GM19324 (cell line): ENCODE data around the gene CDKN1B.
"Not testable (repeated sequence)": the region's sequence is repeated elsewhere in the genome, so short reads cannot be mapped to it uniquely, and the experiment has no call there.

Experiments used
- ATAC-seq: cut with Tn5 transposase; IDR thresholded peaks from one replicate; pipeline ENCODE4 v1.9.1; 2021; ENCODE audit warnings: mild to moderate bottlenecking, moderate library complexity; ENCODE audit not compliant: unreplicated experiment, low FRiP score

The CDKN1B gene

DNA sequence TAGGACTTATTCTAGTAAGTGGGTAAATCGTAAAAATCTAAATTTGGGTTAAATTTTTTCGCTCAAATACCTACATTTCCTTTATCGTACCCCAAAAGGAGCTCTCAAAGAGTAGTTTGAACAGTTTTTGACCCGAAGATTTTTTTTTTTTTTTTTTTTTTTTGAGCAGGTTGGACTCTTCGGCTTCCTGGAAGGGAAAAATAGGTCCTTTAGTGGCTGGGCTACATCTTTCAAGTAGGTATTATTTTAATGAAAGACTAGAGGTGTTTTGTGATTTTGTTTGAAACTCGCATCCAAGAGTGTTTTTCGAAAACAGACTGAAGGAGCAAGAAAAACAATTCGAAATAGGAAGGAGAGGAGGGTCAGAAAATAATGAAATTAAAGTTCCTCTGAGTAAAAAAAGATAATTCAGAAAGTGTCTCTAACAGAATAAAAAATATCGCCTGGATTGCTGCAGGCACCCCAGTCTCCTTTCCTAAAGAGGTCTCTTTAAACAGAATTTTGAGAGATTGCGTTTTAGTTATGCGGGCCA is 6.0 kb downstream of the CDKN1B start:
- no peak for ATAC-seq

DNA sequence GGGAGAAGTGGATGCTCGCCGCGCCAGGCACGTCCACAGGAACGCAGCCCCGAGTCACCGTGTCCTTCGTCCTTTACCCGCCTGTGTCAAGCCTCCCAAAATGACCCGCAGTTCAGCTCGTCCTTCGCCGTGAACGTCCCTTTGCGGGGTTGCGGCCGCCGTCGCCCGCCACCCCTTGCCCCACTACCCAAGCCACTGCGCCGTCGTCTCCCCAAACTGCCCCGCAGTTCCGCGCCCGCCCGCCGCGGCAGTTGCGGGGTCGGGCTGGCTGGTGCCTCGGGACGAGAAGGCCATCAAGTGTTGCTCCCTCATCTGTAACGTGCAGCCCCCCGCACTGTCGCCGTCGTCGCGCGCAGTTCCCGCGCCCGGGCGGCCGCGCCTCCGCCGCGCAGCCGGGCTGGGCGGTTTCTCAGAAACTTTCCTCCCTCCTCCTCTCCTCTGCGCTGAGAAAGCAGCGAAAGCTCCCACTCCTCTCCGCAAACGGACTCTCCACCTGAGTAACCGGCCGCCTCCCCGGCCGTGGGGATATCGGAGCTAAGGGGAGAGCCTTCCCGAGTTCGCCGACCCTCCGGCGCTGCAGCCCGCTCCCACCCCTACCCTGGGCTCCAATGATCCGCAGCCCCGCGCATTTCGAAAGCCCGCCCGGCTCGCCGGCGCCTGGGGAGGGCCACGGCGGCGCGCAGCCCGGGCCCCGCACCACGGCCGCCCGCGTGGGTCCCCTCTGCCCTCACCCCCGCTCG is 6.7 kb downstream of the CDKN1B start:
- ATAC-seq, result no peak

DNA sequence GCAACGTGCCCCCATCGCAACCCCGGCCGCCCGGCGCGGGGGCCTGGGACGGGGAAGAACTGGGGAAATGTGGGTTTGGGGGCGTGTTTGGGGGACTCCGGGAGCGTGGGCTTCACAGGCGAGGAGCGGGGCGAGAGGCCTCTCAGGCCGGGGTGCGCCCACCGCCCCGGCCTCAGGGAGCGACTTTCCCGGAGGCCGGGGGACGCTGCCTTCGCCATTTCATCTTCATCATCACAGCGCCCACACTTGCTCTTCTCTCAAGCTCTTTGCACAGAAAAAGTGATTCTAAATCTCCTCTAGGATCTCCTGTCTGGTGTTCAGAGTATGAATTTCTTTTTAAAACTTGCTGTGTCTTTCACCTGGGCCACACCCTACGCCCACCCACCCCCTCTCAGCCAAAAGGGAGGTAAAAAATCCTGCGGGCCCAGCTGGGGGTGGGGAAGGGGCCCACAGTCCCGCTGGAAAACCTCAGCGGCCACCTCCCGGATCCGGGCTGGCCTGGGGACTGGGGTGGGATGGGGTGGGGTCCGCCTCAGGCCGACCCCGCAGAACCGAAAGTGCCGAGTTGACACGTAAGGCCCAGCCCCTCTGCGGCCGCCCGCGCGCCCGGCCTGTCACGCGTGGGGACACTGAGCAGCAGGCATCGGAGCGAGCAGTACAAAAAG is 7.4 kb downstream of the CDKN1B start:
- peak; percentile 24 for ATAC-seq

DNA sequence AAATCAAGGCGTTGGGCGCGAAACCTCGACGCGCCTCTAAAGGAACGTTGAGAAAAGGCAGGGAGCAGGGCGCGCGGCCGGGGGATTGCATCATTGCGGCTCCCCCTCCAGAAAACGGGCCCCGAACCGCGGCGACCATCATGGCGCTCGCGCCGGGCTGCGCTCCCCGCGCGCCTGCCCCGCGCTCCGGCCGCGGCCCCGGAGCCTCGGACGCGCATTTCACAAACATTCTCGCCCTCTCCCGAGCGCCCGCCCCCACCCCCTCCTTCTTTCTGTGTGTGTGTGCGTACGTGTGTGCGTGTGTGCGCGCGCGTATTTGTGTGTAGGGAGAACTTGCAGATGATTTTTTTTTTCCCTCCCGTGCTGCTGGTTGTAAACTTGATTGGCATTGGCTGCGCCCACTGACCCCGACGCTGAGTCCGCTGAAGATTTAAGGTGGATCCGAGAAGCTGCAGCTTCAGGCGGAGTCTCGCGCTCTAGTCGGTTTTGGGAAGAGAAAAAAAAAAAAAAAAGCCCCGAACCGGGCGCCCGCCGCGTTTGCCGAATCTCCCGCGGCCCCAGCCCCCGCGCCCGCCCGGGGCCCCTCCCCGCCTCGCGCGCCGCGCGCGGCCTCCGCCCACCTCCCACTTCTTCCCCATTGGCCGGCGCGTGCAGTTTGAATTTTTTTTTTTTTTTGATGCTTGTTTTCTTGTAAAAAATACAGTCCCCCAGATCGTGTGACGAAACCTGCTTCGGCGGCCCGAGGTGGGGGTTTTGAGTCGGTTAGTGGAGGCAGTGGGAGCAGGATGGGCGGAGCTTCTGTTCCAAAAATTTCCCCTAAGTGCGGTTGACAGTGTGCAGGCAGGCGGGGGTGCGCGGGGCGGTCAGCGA is 8.2 kb downstream of the CDKN1B start:
- ATAC-seq, result peak; percentile 68

DNA sequence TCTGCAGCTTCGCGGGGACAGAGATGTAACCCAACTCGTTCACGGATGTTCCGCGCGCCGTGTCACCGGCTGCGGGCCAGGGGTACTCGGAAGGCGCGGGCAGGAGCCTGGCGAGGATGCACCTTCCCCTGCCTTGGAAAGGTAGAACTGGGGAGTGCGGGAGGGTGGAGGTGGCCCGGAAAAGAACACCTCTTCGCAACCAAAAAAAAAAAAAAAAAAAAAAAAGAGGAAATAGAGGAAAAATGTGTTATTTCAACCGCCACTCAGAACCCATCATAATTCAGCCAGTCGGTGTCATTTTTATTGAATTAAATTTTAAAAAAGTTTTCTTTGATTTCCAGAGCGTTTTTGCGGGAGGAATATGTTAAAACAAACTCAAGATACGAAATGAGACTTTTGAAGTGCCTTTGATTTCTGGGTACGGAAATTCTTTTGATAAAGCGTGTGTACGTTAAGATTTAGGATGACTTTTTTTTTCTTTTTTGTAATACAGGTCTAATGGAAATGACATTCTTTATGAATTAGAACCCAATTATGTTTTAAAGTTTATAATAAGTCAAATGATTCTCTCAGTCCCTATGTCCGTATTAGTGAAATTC is 8.9 kb downstream of the CDKN1B start:
- no peak for ATAC-seq

DNA sequence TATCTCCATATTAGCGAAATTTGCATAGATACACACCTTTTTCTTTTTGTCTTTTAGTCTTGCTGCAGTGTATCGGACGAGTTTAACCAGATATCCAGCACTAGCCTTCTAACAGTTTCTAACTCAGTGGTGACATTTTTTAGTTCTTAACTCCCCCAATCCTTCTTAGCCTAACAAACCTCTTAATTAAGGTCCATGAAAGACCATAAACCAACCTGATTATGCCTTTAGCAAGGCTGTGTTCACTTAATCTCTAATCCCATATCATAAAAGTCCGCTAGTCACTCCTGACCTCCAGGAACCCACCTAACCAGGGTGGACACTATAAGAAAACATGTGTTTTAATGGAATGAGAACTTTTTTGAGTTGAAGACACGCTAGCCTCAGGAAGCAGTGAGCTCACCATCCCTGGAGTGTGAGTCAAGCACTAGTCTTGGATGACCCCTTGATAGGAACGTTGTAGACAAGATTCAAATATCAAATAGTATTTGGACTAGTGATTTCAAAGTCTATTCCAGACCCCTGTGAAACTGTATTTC is 9.5 kb downstream of the CDKN1B start:
- no peak for ATAC-seq

DNA sequence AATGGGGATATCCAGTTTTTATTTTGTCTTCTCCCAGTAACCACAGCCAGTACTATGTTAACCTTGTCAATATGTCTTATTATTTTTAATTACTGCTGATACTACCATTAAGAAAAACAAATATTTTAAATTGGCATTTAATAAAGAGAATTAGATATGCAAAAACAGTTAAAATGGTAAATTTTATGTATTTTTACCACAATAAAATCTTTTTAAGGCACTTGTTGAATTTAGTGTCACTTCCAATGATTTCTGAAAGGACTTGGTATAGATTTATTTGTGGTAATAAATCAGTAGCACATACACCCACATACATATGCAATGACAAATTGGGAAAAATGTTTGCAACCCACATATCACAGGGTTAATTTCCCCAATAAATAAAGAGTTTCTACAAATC is 14.0 kb downstream of the CDKN1B start:
- no peak for ATAC-seq

DNA sequence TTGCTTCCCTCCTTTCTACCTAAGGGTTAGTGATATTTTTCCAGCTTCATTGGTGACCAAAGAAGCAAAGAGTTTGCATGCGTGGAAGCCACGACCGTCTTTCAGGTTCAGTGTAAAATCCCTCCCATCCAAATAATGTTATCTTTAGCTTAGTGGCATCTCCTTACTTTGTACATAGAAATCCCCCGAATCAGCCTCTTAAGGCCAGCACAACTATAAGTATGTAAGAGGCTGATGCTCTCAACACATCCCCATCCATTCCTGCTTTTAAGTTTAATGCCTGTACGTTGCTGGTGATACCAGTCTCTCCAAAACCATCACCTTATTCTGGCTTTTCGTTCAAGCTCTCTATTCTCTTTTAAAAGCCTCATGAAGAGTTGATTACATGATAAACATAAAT is 14.6 kb downstream of the CDKN1B start:
- ATAC-seq, result no peak

DNA sequence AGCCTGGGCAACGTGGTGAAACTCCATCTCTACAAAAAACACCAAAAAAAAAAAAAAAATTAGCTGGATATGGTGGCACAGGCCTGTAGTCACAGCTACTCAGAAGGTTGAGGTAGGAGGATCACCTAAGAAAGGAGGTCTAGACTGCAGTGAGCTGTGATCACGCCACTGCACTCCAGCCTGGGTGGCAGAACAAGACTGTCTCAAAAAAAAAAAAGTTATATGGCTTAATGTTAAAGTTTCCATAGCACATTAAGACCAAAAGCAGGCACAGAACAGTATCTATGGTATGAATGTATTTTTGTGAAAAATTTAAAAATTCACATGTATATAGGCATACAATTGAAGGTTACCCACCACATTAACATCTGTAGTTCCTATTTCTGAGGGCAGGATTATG is 15.9 kb downstream of the CDKN1B start:
- no peak for ATAC-seq

DNA sequence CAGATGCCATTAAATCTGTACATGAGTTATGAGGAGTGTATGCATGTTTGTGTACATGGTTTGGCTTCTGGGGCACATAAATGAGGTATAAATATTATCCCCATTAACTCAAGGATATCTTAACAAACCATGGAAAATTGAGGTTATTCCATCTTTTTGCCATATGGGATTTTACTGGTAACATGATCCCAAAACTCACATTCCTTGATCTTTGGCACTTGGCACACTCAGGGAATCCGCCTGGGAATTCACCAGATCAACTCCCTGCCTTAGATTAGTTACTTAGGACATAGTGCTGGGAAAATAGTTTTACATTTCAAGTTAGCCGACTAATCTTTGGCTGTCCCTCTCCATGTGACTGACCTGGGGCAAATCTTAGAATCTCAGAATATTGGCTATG is 16.9 kb downstream of the CDKN1B start:
- ATAC-seq, result no peak

DNA sequence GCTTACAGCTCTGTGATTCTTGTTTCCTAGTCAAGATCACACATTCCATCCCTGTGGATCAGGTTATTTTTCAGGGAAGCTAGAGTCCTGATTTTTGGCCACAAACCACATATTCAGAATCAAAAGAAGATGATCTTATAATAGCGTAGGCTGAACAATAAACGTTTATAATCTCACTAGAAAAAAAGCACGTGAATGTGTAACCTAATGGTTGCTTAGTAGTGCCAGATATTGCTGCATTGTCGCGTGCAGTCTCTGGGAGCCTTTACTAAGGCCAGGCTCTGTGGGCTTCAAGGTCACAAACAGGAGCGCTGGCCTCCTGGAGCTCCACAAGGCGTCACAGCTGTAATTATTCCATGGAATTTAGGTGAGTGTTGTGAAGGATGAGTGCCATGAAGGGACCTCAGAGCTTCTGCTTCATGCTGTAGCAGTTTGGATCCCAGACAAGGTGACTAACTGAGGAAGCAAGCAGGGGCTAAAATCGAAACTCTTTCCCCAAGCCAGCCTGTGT is 17.4 kb downstream of the CDKN1B start:
- ATAC-seq, result no peak

DNA sequence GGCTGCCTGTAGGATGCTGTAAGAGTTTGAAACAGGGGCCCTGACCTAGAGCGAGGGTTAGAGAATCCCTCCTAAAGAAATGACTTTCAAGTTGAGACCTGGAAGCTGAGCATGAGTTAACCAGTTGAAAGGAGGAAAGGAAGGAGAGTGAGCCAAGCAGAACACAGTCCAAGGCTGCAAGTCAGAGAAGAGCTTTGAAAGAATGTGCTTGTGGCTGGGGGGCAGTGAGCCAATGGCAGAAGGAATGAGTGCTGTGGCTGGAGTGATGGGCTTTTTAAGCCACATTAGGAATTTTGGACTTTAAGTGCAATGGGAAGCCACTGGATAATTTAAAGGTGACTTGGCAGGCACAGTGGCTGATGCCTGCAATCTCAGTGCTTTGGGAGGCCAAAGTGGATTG is 18.1 kb downstream of the CDKN1B start:
- no peak for ATAC-seq

DNA sequence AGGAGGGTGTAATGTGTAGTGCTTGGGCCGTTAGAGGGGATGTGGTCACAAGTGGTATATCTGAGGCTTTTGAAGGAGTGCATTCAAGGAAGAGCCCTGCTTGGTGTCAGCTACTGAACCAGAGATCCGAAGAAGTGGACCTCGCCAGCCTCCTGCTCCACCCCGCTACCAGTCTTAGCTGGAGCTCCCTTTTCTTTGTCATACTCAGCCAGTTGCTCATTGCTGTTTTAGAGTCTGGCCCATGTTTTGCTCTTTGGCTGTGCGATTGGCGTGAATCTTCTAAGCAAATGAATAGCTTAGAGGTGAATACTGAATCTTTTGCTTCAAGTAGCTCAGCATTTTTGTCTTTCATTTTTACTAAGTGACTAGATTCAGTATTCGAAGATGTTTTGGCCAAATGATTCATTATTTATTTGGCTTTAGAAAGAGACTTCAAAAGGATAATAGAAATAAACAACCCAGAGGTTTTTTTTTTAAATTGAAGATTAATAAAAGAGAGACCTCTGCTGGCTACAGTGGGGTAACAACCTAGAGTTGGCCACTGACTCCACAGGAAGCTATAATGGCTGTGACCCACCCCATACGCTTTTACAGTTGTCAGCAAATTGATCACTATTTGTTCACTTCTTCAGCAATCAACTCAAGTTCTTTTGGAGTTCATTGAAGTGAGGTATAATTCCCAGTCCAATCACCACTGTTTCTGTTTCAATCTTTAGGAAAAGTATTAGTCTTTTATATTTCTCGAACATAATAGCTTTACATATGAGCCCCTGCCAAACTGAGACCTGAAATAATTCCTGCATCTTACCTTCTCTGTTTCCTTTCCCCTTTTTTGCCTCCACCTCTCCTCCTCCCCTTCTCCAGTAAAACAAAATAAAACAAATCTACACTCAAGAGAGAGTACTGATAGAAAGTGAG is 19.9 kb downstream of the CDKN1B start:
- ATAC-seq, result no peak

DNA sequence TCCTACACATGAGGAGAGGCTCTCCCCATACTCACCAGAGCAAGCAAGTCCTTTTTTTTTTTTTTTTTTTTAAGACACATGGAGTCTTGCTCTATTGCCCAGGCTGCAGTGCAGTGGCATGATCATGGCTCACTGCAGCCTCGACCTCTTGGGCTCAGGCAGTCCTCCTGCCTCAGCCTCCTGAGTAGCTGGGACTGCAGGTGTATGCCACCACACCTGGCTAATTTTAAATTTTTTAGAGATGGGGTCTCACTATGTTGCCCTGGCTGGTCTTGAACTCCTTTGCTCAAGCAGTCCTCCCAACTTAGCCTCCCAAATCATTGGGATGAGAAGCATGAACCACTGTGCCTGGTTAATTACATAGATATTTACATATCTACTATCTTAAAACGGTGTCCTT is 21.0 kb downstream of the CDKN1B start:
- ATAC-seq, result not testable (repeated sequence)

DNA sequence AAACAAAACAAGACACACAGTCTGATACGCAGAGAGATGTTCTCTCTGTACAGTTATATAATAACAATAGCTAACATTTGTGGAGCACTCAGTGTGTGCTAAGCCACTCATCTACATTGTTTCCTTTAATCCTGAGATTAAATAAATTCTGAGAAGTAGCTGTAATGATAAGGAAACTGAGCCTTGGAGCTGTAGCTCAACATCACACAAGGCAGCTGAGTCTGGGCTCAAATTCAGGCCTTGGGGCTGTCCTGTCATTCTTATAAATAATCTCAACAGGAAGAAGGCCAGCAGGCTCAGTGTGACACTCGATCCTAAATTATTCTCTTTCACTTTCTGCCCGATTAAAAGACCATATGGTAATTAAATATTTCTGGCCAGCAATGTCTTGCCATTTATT is 24.5 kb downstream of the CDKN1B start:
- ATAC-seq, result no peak

DNA sequence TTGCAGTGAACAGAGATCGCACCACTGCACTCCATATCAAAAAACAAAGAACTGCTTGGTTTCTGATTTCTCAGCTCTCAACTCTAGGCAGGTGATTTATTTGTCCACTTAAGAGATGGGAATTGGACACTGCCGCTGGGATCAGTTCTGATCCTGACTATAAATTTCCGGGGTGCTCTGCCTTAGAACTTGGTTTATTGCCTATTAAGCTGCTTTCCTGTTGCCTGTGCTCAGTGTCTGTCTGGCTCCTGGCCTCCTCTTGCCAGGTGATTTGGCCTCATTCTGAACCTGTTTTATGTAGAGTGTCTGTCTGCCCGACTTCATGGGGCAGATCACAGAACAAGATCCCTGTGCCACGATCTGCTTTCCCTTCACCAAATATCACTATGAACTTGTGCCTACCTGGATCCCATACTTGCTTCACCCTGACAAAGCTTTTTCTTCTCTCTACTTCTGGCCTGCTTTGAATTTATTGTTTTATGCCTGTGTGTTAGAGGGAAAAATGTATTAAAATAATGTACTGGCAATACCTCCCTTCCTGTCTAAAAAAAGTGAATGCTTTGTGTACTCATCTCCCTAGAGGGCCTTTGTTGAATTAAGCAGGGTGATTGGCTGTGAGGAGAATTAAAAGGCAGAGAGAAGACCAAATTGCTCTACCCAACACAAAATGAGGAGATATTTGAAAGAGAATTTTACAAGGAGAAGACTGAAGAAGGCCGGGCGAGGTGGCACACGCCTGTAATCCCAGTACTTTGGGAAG is 27.6 kb downstream of the CDKN1B start:
- no peak for ATAC-seq

DNA sequence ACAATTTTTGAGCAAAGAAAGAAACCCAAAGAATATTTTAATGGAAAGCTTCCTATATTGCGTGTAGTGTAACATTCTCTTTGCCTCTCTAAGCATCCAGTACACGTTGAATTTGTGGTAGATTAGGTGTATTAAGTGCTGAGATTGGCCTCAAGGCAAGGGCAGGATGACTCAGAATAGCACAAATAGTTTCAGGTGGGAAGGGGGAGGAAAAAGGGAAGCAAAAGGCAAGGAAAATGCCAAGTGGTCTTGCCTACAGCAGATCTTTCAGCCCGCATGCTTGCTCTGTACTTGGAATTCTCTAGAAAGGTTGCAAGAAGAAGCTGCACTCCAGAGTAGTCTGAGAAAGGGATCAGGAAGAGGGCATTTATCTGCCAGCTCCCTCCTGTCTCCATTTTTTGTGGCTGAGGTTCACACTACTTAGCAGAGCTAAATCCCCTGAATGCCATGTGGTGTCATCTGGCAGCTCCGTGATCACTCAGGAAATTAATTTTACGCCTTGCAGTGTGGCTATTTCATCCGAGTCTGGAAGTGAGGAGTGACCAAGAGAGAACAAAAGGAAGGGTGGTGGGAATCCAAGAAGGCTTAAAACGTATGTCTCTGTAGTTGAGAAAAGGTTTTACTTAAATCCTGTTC is 28.5 kb downstream of the CDKN1B start:
- ATAC-seq, result no peak

DNA sequence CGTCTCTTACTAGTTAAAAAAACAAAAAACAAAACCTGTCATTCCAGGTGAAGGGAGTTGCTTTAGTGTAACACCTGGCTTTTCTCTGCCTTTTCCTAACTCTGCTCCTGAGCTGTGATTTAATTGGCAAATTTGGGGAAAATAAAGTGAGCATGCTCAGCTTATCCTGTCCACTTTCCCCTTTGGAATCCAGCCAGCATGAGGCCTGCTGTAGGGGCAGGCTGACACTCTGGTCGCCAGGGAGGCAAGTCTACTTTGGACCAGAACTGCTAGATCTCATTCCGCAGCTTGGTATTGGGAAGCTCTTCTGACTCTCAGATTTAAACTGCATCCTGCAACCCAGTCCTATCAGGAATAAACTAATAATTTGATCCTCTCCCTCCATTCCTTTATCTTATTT is 30.1 kb downstream of the CDKN1B start:
- ATAC-seq, result no peak
